GM23338 (cell line): ENCODE results near the gene OR6C70. TPM values are rescaled to one million over a fixed set of nuclear protein-coding genes. Genes with fewer than 3 reads are reported as not detected.

ENCODE experiments used
- ATAC-seq: fragments of 200-7000 bp; cut with Tn5 transposase; 3 replicates; pipeline ENCODE4 v1.9.1; 2020
- DNase-seq: peaks from one replicate; pipeline ENCODE4 v3.0.0-alpha.2; 2015; ENCODE audit warnings: low spot score
- H2AFZ ChIP-seq: fragments of 200-600 bp; sonication (generic); 2 replicates; pipeline ENCODE4 v1.8.0; 2016; ENCODE audit warnings: antibody characterized with exemption, mild to moderate bottlenecking, moderate library complexity
- H3F3A ChIP-seq: fragments of 200-600 bp; sonication (generic); replicated peaks from 2 replicates; pipeline ENCODE4 v1.8.0; 2017; ENCODE audit warnings: antibody characterized with exemption, mixed run types, low read depth
- H3K27ac ChIP-seq: fragments of 200-600 bp; sonication (generic); 2 replicates; pipeline ENCODE4 v1.6.1; 2016; ENCODE audit warnings: low read depth
- H3K27me3 ChIP-seq: fragments of 200-600 bp; sonication (generic); 2 replicates; pipeline ENCODE4 v1.8.0; 2016; ENCODE audit warnings: mild to moderate bottlenecking, mixed run types, moderate library complexity; ENCODE audit not compliant: insufficient read depth
- H3K36me3 ChIP-seq: fragments of 200-600 bp; sonication (generic); 2 replicates; pipeline ENCODE4 v1.8.0; 2016; ENCODE audit warnings: mild to moderate bottlenecking; ENCODE audit not compliant: insufficient read depth
- H3K4me1 ChIP-seq: fragments of 200-600 bp; sonication (generic); 2 replicates; pipeline ENCODE4 v1.8.0; 2016; ENCODE audit warnings: mild to moderate bottlenecking, moderate library complexity; ENCODE audit not compliant: insufficient read depth
- H3K4me2 ChIP-seq: fragments of 200-600 bp; sonication (generic); 2 replicates; pipeline ENCODE4 v1.7.1; 2017; ENCODE audit warnings: mixed run types
- H3K4me3 ChIP-seq: fragments of 200-600 bp; sonication (generic); 2 replicates; pipeline ENCODE4 v1.6.1; 2016; ENCODE audit warnings: mixed run types
- H3K79me2 ChIP-seq: fragments of 200-600 bp; sonication (generic); replicated peaks from 2 replicates; pipeline ENCODE4 v1.8.0; 2017; ENCODE audit warnings: mild to moderate bottlenecking; ENCODE audit not compliant: insufficient read depth
- H3K9me2 ChIP-seq: fragments of 200-600 bp; sonication (generic); 2 replicates; pipeline ENCODE4 v1.8.0; 2017; ENCODE audit not compliant: insufficient read depth
- H4K20me1 ChIP-seq: fragments of 200-600 bp; sonication (generic); replicated peaks from 2 replicates; pipeline ENCODE4 v1.8.0; 2017; ENCODE audit warnings: mild to moderate bottlenecking; ENCODE audit not compliant: insufficient read depth
- H3K27ac Mint-ChIP-seq: 2 replicates; pipeline ENCODE4 v1.8.0; 2020; ENCODE audit warnings: inconsistent platforms, mild to moderate bottlenecking, moderate library complexity, mixed read lengths
- H3K27me3 Mint-ChIP-seq: 3 replicates; pipeline ENCODE4 v1.8.0; 2022; ENCODE audit warnings: low read depth, mild to moderate bottlenecking, moderate library complexity, mixed read lengths, inconsistent platforms; ENCODE audit not compliant: insufficient read depth, poor library complexity
- H3K36me3 Mint-ChIP-seq: 3 replicates; pipeline ENCODE4 v1.8.0; 2021; ENCODE audit warnings: low read depth, mild to moderate bottlenecking, inconsistent platforms, moderate library complexity, mixed read lengths
- H3K4me1 Mint-ChIP-seq: 3 replicates; pipeline ENCODE4 v1.8.0; 2020; ENCODE audit warnings: mild to moderate bottlenecking, inconsistent platforms, mixed read lengths
- H3K4me3 Mint-ChIP-seq: 3 replicates; pipeline ENCODE4 v1.8.0; 2021; ENCODE audit warnings: moderate library complexity, mild to moderate bottlenecking, inconsistent platforms, mixed read lengths
- H3K9me3 Mint-ChIP-seq: 3 replicates; pipeline ENCODE4 v1.8.0; 2020; ENCODE audit warnings: moderate library complexity, mild to moderate bottlenecking, inconsistent platforms, mixed read lengths
- CREB1 ChIP-seq: fragments of 250-450 bp; sonication (Bioruptor Pico); IDR thresholded peaks from 2 replicates; pipeline ENCODE4 v1.5.0; 2020; ENCODE audit warnings: low read depth, mild to moderate bottlenecking, moderate library complexity
- CTCF ChIP-seq, 2 experiments: fragments of 200-600 bp in 1 of 2; sonication (generic) in 1 of 2; conservative IDR thresholded peaks; 2 replicates each; pipeline versions ENCODE4 v1.5.1 to v1.6.1; 2016 to 2017; ENCODE audit warnings: antibody characterized with exemption in 2 of 2, low read depth in 2 of 2, mild to moderate bottlenecking in 2 of 2, moderate library complexity in 1 of 2
- ETS1 ChIP-seq: IDR thresholded peaks from 2 replicates; pipeline ENCODE4 v1.6.1; 2016; ENCODE audit warnings: antibody characterized with exemption
- EZH2 ChIP-seq: fragments of 200-600 bp; sonication (generic); IDR thresholded peaks from one replicate; pipeline ENCODE4 v1.8.0; 2017; ENCODE audit warnings: antibody characterized with exemption, mild to moderate bottlenecking, low read depth; ENCODE audit not compliant: unreplicated experiment
- EZH2phosphoT487 ChIP-seq: fragments of 200-600 bp; sonication (generic); IDR thresholded peaks from one replicate; pipeline ENCODE4 v1.8.1; 2018; ENCODE audit warnings: antibody characterized with exemption; ENCODE audit not compliant: unreplicated experiment
- JUNB ChIP-seq: IDR thresholded peaks from one replicate; pipeline ENCODE4 v1.6.1; 2016; ENCODE audit warnings: antibody characterized with exemption; ENCODE audit not compliant: unreplicated experiment
- NANOG ChIP-seq: IDR thresholded peaks from 2 replicates; pipeline ENCODE4 v1.6.1; 2016; ENCODE audit warnings: antibody characterized with exemption, borderline replicate concordance
- POLR2AphosphoS5 ChIP-seq: IDR thresholded peaks from 2 replicates; pipeline ENCODE4 v1.6.1; 2016; ENCODE audit warnings: antibody characterized with exemption, low read depth
- REST ChIP-seq: IDR thresholded peaks from one replicate; pipeline ENCODE4 v1.6.1; 2018; ENCODE audit warnings: antibody characterized with exemption; ENCODE audit not compliant: unreplicated experiment
- STAT1 ChIP-seq: IDR thresholded peaks from one replicate; pipeline ENCODE4 v1.6.1; 2016; ENCODE audit warnings: antibody characterized with exemption; ENCODE audit not compliant: unreplicated experiment
- ZNF114 ChIP-seq: fragments of 250-450 bp; sonication (Bioruptor Pico); IDR thresholded peaks from 2 replicates; pipeline ENCODE4 v1.5.0; 2020; ENCODE audit warnings: mild to moderate bottlenecking, moderate library complexity
- ZNF331 ChIP-seq: fragments of 250-450 bp; sonication (Bioruptor Pico); IDR thresholded peaks from 2 replicates; pipeline ENCODE4 v1.5.0; 2020; ENCODE audit warnings: low read depth, mild to moderate bottlenecking, moderate library complexity
- ZNF462 ChIP-seq: fragments of 250-450 bp; sonication (Bioruptor Pico); IDR thresholded peaks from 2 replicates; pipeline ENCODE4 v1.5.0; 2020; ENCODE audit warnings: mild to moderate bottlenecking, moderate library complexity
- long read RNA-seq: library from polyadenylated mRNA; unstranded; transcript quantifications from one replicate; pipeline ENCODE4 v2.0.0, GENCODE V29; 2020; ENCODE audit not compliant: unreplicated experiment
- polyA plus RNA-seq: library from polyadenylated mRNA; unstranded; fragments of >200 nt; fragmentation: Nextera tagmentation; extraction: Ambion mirVana; gene quantifications from 2 replicates; pipeline ENCODE4 v1.2.1, GENCODE V29; 2016
- total RNA-seq: library from RNA; depleted of rRNA; stranded (reverse); fragments of >200 nt; shearing (Covaris generic); gene quantifications from 2 replicates; pipeline ENCODE4 v1.2.3, GENCODE V29; 2014; rRNA removed

OR6C70 gene
- total RNA-seq (not detected in 2 replicates), polyA plus RNA-seq (not detected in 2 replicates)
- long read RNA-seq = 0 reads

GRCh38 chr12:55470088-55470829 is at the start of gene OR6C70:
TSS of gene OR6C70 (minus strand) at chr12:55470138. CDS start at chr12:55470138, 0 bp downstream.
- no peaks in the 10 kb centered on the region for H3K36me3 ChIP-seq
- Mint-ChIP-seq H3K4me1 (peaks cover 13% of the 10 kb centered on the region; the same call in 2 of the 3 replicates), H3K36me3 (no peaks in the 10 kb centered on the region), H3K27ac (0 out of 2 replicates have a peak within 1 kb of the TSS, but pooled peaks have one; percentile 45), H3K9me3 (no peaks in the 10 kb centered on the region), H3K4me3 (no peak within 1 kb of the TSS), H3K27me3 (no peaks in the 10 kb centered on the region)
- no peaks in the 10 kb centered on the region for H3K79me2 ChIP-seq
- H3K4me3 ChIP-seq = no peak within 1 kb of the TSS
- no peaks in the 10 kb centered on the region for H4K20me1 ChIP-seq
- H3K4me2 ChIP-seq = no peak within 1 kb of the TSS
- H3K27ac ChIP-seq = no peak within 1 kb of the TSS
- DNase-seq (peak; percentile 6), ATAC-seq (peak; percentile 35; the same call in 1 of the 3 replicates)
- TF ChIP-seq ZNF114 (CRISPR knock-in tag) (no peak), ETS1 (no peak), JUNB (no peak), STAT1 (no peak), REST (no peak), CREB1 (no peak), ZNF462 (CRISPR knock-in tag) (no peak), CTCF (conservative IDR thresholded peaks at IDR 0.05; ENCODE audit: low read depth in 2 of 2) (no peak), POLR2AphosphoS5 (no peak), EZH2 (no peak), NANOG (no peak), ZNF331 (CRISPR knock-in tag) (no peak), EZH2phosphoT487 (no peak)
- peaks cover 7% of the 10 kb centered on the region; the same call in 1 of the 2 replicates for H3K4me1 ChIP-seq
- peak within 1 kb of the TSS; percentile 44; the same call in 1 of the 2 replicates for H2AFZ ChIP-seq
- no peaks in the 10 kb centered on the region for H3F3A ChIP-seq
- H3K27me3 ChIP-seq = no peaks in the 10 kb centered on the region
- H3K9me2 ChIP-seq = no peaks in the 10 kb centered on the region
